Naive thymus-derived CD4-positive, alpha-beta T cell (primary cell): ENCODE results near the gene NAPA. TPM values are rescaled to one million over a fixed set of nuclear protein-coding genes. Genes with fewer than 3 reads are reported as not detected.

ENCODE experiments used
- ATAC-seq: fragments of 150-1000 bp; cut with Tn5 transposase; 2 replicates; pipeline ENCODE4 v1.10.0; 2021; ENCODE audit warnings: mild to moderate bottlenecking, moderate library complexity
- CTCF ChIA-PET: fragments of 350-600 bp; sonication (Branson Sonifier 250); formaldehyde crosslinking; loops from one replicate; lab custom pipeline; 2021; ENCODE audit warnings: antibody characterized with exemption; lab: Charles Lee
- POLR2A ChIA-PET: fragments of 350-600 bp; sonication (Branson Sonifier 250); formaldehyde crosslinking; loops from one replicate; lab custom pipeline; 2021; ENCODE audit warnings: antibody characterized with exemption, inconsistent platforms; lab: Charles Lee
- DNase-seq, 9 donors: peaks; one replicate each; pipeline versions ENCODE4 v3.0.0 to v3.0.0-alpha.2; 2020 to 2022; ENCODE audit warnings: mixed read lengths in 1 of 9
- H3K27ac ChIP-seq: one replicate; pipeline ENCODE4 v1.7.0; 2013; ENCODE audit warnings: mild to moderate bottlenecking, low read depth, low read length, moderate library complexity
- H3K27me3 ChIP-seq, 2 donors: one replicate each; pipeline ENCODE4 v1.7.0; 2013; ENCODE audit warnings: low read length in 2 of 2, mild to moderate bottlenecking in 2 of 2, moderate library complexity in 2 of 2; ENCODE audit not compliant: control insufficient read depth in 2 of 2, insufficient read depth in 2 of 2
- H3K36me3 ChIP-seq, 3 experiments: 1 replicate in 2 of 3; 2 replicates in 1 of 3; pipeline ENCODE4 v1.7.0; 2013; ENCODE audit warnings: low read length in 3 of 3, mild to moderate bottlenecking in 3 of 3, moderate library complexity in 1 of 3; ENCODE audit not compliant: insufficient read depth in 3 of 3, control insufficient read depth in 2 of 3
- H3K4me1 ChIP-seq, 2 donors: one replicate each; pipeline ENCODE4 v1.7.0; 2013; ENCODE audit warnings: low read length in 2 of 2, mild to moderate bottlenecking in 2 of 2, moderate library complexity in 1 of 2; ENCODE audit not compliant: control insufficient read depth in 2 of 2, insufficient read depth in 2 of 2
- H3K4me3 ChIP-seq: 2 replicates; pipeline ENCODE4 v1.7.0; 2013; ENCODE audit warnings: mild to moderate bottlenecking, low read length
- H3K9me3 ChIP-seq, 3 experiments: 1 replicate in 2 of 3; 2 replicates in 1 of 3; pipeline ENCODE4 v1.7.0; 2013; ENCODE audit warnings: low read length in 3 of 3; ENCODE audit not compliant: control insufficient read depth in 2 of 3
- H3K27ac Mint-ChIP-seq, 9 donors: one replicate each; pipeline ENCODE4 v1.8.0; 2020 to 2022; ENCODE audit warnings: mixed read lengths in 9 of 9, mild to moderate bottlenecking in 8 of 9, moderate library complexity in 5 of 9, inconsistent platforms in 2 of 9
- H3K27me3 Mint-ChIP-seq, 5 donors: one replicate each; pipeline ENCODE4 v1.8.0; 2021 to 2022; ENCODE audit warnings: mixed read lengths in 5 of 5, mild to moderate bottlenecking in 1 of 5
- H3K36me3 Mint-ChIP-seq, 5 donors: one replicate each; pipeline ENCODE4 v1.8.0; 2020 to 2022; ENCODE audit warnings: mixed read lengths in 5 of 5, mild to moderate bottlenecking in 3 of 5, inconsistent platforms in 1 of 5
- H3K4me1 Mint-ChIP-seq, 7 donors: one replicate each; pipeline ENCODE4 v1.8.0; 2020 to 2022; ENCODE audit warnings: mixed read lengths in 7 of 7, mild to moderate bottlenecking in 3 of 7, inconsistent platforms in 1 of 7
- H3K4me3 Mint-ChIP-seq, 10 donors: one replicate each; pipeline ENCODE4 v1.8.0; 2020 to 2022; ENCODE audit warnings: mild to moderate bottlenecking in 10 of 10, mixed read lengths in 10 of 10, moderate library complexity in 6 of 10, inconsistent platforms in 2 of 10
- H3K9me3 Mint-ChIP-seq, 11 donors: one replicate each; pipeline ENCODE4 v1.8.0; 2020 to 2022; ENCODE audit warnings: mixed read lengths in 11 of 11, mild to moderate bottlenecking in 4 of 11, inconsistent platforms in 1 of 11, moderate library complexity in 1 of 11
- intact Hi-C, 2 donors: fragments of 100-400 bp; cut with micrococcal nuclease; formaldehyde crosslinking; loops; one replicate each; pipeline ENCODE4 v1.15.1; 2023
- polyA plus RNA-seq, 2 donors: library from polyadenylated mRNA; unstranded; fragments of 300-500 nt; fragmentation: Illumina TruSeq; gene quantifications; one replicate each; pipeline ENCODE4 v1.2.3, GENCODE V29; 2021
- total RNA-seq, 6 experiments: library from RNA in 5 of 6; stranded (reverse) in 5 of 6; gene quantifications; 1 replicate in 5 of 6; 2 replicates in 1 of 6; pipeline ENCODE4 v1.2.3 and lab custom pipeline; 2021 to 2026

Gene NAPA
- total and polyA plus RNA-seq, 7 experiments from 2014 or later: 86.2 to 136 (median 107) TPM

- Mint-ChIP-seq H3K36me3 (no peaks in the 10 kb centered on the region), H3K27ac (no peak overlapping the region), H3K4me3 (no peak overlapping the region), H3K9me3 (peaks cover 0 to 2% (median 0%) of the 10 kb centered on the region in 11 donors), H3K27me3 (peaks cover 36 to 68% (median 61%) of the 10 kb centered on the region in 5 donors), H3K4me1 (peaks cover 23 to 35% (median 29%) of the 10 kb centered on the region in 7 donors)
- ATAC-seq (no peak), DNase-seq (no peak)
- ChIA-PET POLR2A (interaction anchor here (1.3 kb wide), 1 partner anchor 306 kb away, joined by 4 read pairs; the partner anchor contains the start of gene NOP53), CTCF (interaction anchor here (0.7 to 8.2 kb wide), 4 partner anchors 46 to 955 kb away, joined by 3 to 117 read pairs (median 4); no protein-coding TSS in a partner anchor)
- intact Hi-C loops: no loop called here
- Histone ChIP-seq H3K27me3 (peaks cover 0 to 5% of the 10 kb centered on the region in 2 donors), H3K4me3 (no peak overlapping the region), H3K36me3 (no peaks in the 10 kb centered on the region), H3K4me1 (peaks cover 0 to under 1% of the 10 kb centered on the region in 2 donors), H3K27ac (no peak overlapping the region), H3K9me3 (no peaks in the 10 kb centered on the region)
Observed at GRCh38 chr19:47438793-47439220, 76.1 kb downstream of the NAPA start.

Other genes starting within 250 kb of the NAPA start
- 10 to 100 TPM; 11.6 to 21.7 (median 16.7) TPM for gene INAFM1, start 240.2 kb downstream of the NAPA start, total RNA-seq
- 1 to 10 TPM; 2.3 to 3.0 TPM for gene INAFM1, start 240.2 kb downstream of the NAPA start, polyA plus RNA-seq
- gene C5AR1, start 205.2 kb downstream of the NAPA start, total RNA-seq: 100 to 1,000 TPM in 1 of 5 experiments, 10 to 100 TPM in 1, 1 to 10 TPM in 3; 3.7 to 205 (median 7.0) TPM
- gene C5AR1, start 205.2 kb downstream of the NAPA start, polyA plus RNA-seq: under 1 TPM in 1 of 2 donors, not detected in 1; 0.14 TPM
- gene C5AR2, start 182.9 kb downstream of the NAPA start, total RNA-seq: 10 to 100 TPM in 1 of 5 experiments, 1 to 10 TPM in 1, under 1 TPM in 3; 0.14 to 16.8 (median 0.34) TPM
- gene C5AR2, start 182.9 kb downstream of the NAPA start, polyA plus RNA-seq: not detected
- gene DHX34, start 165.7 kb downstream of the NAPA start, total RNA-seq: 10 to 100 TPM; 15.6 to 31.6 (median 29.5) TPM
- gene DHX34, start 165.7 kb downstream of the NAPA start, polyA plus RNA-seq: 10 to 100 TPM in 1 of 2 donors, 1 to 10 TPM in 1; 3.7 to 14.2 TPM
- gene MEIS3, start 95.5 kb downstream of the NAPA start, total RNA-seq: under 1 TPM in 1 of 5 experiments, not detected in 4; 0.17 TPM
- gene MEIS3, start 95.5 kb downstream of the NAPA start, polyA plus RNA-seq: not detected
- gene SLC8A2, start 43.2 kb downstream of the NAPA start, total RNA-seq: under 1 TPM in 3 of 5 experiments, not detected in 2; 0.05 to 0.19 (median 0.19) TPM
- not detected for gene SLC8A2, start 43.2 kb downstream of the NAPA start, polyA plus RNA-seq
- 1 to 10 TPM; 5.1 to 9.2 (median 6.7) TPM for gene KPTN, start 30.8 kb downstream of the NAPA start, total RNA-seq
- 1 to 10 TPM; 4.4 to 8.1 TPM for gene KPTN, start 30.8 kb downstream of the NAPA start, polyA plus RNA-seq
- 1 to 10 TPM in 2 of 5 experiments, under 1 TPM in 3; 0.36 to 1.5 (median 0.95) TPM for gene ZNF541, start 58.1 kb upstream of the NAPA start, total RNA-seq
- under 1 TPM in 1 of 2 donors, not detected in 1; 0.58 TPM for gene ZNF541, start 58.1 kb upstream of the NAPA start, polyA plus RNA-seq
- gene BICRA, start 94.1 kb upstream of the NAPA start, total RNA-seq: 10 to 100 TPM; 18.6 to 36.6 (median 33.5) TPM
- gene BICRA, start 94.1 kb upstream of the NAPA start, polyA plus RNA-seq: 1 to 10 TPM in 1 of 2 donors, under 1 TPM in 1; 0.95 to 1.4 TPM
- under 1 TPM in 3 of 5 experiments, not detected in 2; 0.15 to 0.37 (median 0.19) TPM for gene EHD2, start 198.4 kb upstream of the NAPA start, total RNA-seq
- not detected for gene EHD2, start 198.4 kb upstream of the NAPA start, polyA plus RNA-seq
- 1,000 to 10,000 TPM in 2 of 5 experiments, 100 to 1,000 TPM in 3; 316 to 1,143 (median 992) TPM for gene NOP53, start 230.5 kb upstream of the NAPA start, total RNA-seq
- gene NOP53, start 230.5 kb upstream of the NAPA start, polyA plus RNA-seq: 100 to 1,000 TPM; 362 to 426 TPM